IMR-90 (cell line): ENCODE measurements around the gene CHST6.

Experiments
- CHD1 ChIP-seq: IDR thresholded peaks from 2 replicates; pipeline ENCODE4 v1.6.1; 2012; ENCODE audit warnings: low read depth, low read length, improper control_type of control experiment
- POLR2A ChIP-seq: IDR thresholded peaks from 2 replicates; pipeline ENCODE4 v1.6.1; 2012; ENCODE audit warnings: mild to moderate bottlenecking, low read depth, low read length
- RAD21 ChIP-seq: IDR thresholded peaks from 2 replicates; pipeline ENCODE4 v1.6.1; 2012; ENCODE audit warnings: low read length, improper control_type of control experiment
- RCOR1 ChIP-seq: IDR thresholded peaks from 2 replicates; pipeline ENCODE4 v1.6.1; 2012; ENCODE audit warnings: mild to moderate bottlenecking, low read length, improper control_type of control experiment; ENCODE audit not compliant: insufficient replicate concordance
- TF ChIP-seq, protein P1 (sequence below): conservative IDR thresholded peaks from 2 replicates; pipeline ENCODE4 v1.5.1; 2012; ENCODE audit warnings: mild to moderate bottlenecking, low read depth, low read length, improper control_type of control experiment

DNA sequence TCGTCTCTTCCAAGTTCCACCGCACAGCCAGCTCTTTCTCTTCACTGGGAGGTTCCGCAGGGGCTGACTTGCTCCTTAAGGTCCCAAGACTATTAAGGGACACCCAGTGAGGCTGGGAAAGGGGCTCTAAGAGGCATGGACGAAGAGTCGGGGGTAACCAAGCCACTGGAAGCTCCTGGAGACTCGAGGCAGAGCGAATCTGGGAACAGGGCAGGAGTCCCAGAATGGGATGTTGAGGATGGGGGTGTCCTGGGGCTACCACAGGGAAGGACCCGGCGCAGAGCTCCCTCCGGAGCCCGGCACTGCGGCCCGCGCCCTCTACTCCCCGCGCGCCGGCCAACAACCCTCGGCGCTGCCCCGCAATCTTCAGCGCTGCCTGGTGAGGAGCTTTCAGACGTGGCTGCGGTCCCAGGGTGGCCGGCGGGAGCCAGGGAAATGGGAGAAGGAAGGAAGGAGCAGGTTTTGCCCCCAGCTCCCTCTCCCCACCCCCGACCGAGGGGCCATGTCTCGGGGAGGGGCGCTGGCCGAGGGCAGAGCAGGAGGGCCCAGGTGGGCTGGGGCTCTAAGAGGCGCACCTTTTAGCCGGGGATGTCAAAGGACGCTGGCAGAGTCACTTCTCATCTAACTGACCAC is 40.1 kb upstream of the CHST6 start:
- TF ChIP-seq POLR2A (no peak), CHD1 (no peak), RCOR1 (no peak), RAD21 (no peak)
- TF ChIP-seq, protein P1, sequence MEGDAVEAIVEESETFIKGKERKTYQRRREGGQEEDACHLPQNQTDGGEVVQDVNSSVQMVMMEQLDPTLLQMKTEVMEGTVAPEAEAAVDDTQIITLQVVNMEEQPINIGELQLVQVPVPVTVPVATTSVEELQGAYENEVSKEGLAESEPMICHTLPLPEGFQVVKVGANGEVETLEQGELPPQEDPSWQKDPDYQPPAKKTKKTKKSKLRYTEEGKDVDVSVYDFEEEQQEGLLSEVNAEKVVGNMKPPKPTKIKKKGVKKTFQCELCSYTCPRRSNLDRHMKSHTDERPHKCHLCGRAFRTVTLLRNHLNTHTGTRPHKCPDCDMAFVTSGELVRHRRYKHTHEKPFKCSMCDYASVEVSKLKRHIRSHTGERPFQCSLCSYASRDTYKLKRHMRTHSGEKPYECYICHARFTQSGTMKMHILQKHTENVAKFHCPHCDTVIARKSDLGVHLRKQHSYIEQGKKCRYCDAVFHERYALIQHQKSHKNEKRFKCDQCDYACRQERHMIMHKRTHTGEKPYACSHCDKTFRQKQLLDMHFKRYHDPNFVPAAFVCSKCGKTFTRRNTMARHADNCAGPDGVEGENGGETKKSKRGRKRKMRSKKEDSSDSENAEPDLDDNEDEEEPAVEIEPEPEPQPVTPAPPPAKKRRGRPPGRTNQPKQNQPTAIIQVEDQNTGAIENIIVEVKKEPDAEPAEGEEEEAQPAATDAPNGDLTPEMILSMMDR, result no peak
